Suprapubic skin (tissue), 4 donors: ENCODE results near the gene SYNGR2. TPM values are rescaled to one million over a fixed set of nuclear protein-coding genes. Genes with fewer than 3 reads are reported as not detected.
A peak's percentile ranks its signal among the peaks of the same experiment; 100 is the strongest.

Source experiments
- DNase-seq, 2 donors: peaks; one replicate each; pipeline ENCODE4 v3.0.0-alpha.2; 2019; ENCODE audit warnings: low spot score in 2 of 2
- H3K27ac ChIP-seq: fragments of 200-600 bp; sonication (generic); one replicate; pipeline ENCODE4 v1.5.1; 2019
- H3K27me3 ChIP-seq: fragments of 200-600 bp; sonication (generic); one replicate; pipeline ENCODE4 v1.5.1; 2019
- H3K36me3 ChIP-seq: fragments of 200-600 bp; sonication (generic); one replicate; pipeline ENCODE4 v1.5.1; 2019
- H3K4me1 ChIP-seq: fragments of 200-600 bp; sonication (generic); one replicate; pipeline ENCODE4 v1.5.1; 2019
- H3K4me3 ChIP-seq: fragments of 200-600 bp; sonication (generic); one replicate; pipeline ENCODE4 v1.5.1; 2019; ENCODE audit warnings: mild to moderate bottlenecking
- H3K9me3 ChIP-seq: fragments of 200-600 bp; sonication (generic); one replicate; pipeline ENCODE4 v1.5.1; 2019
- EP300 ChIP-seq: sonication (generic); formaldehyde crosslinking; IDR thresholded peaks from one replicate; pipeline ENCODE4 v1.6.1; 2017; ENCODE audit warnings: antibody characterized with exemption
- POLR2A ChIP-seq, 2 donors: fragments of 450-650 bp; IDR thresholded peaks; one replicate each; pipeline ENCODE4 v1.6.1; 2017; ENCODE audit warnings: antibody characterized with exemption in 2 of 2, mild to moderate bottlenecking in 2 of 2, moderate library complexity in 2 of 2
- POLR2AphosphoS5 ChIP-seq, 3 donors: sonication (generic); formaldehyde crosslinking; IDR thresholded peaks; one replicate each; pipeline ENCODE4 v1.6.1; 2017; ENCODE audit warnings: antibody characterized with exemption in 3 of 3
- WGBS: methylation state at CpG from one replicate; pipeline ENCODE4 v1.1.5; 2018; 5-methylcytosine and 5-hydroxymethylcytosine counted together
- total RNA-seq, 4 donors: library from RNA; depleted of rRNA; stranded (reverse); fragments of >200 nt; gene quantifications; one replicate each; pipeline ENCODE4 v1.1.0, GENCODE V29; 2016
- TF ChIP-seq, protein P1 (sequence below), 2 donors: fragments of 200-600 bp in 1 of 2; fragments of 450-650 bp in 1 of 2; sonication (generic) in 1 of 2; IDR thresholded peaks; one replicate each; pipeline ENCODE4 v1.5.1; 2016 to 2019; ENCODE audit warnings: antibody characterized with exemption in 2 of 2, mild to moderate bottlenecking in 1 of 2, moderate library complexity in 1 of 2

SYNGR2 gene
- total RNA-seq, 4 donors from 2014 or later, result 127 to 139 (median 133) TPM

DNA sequence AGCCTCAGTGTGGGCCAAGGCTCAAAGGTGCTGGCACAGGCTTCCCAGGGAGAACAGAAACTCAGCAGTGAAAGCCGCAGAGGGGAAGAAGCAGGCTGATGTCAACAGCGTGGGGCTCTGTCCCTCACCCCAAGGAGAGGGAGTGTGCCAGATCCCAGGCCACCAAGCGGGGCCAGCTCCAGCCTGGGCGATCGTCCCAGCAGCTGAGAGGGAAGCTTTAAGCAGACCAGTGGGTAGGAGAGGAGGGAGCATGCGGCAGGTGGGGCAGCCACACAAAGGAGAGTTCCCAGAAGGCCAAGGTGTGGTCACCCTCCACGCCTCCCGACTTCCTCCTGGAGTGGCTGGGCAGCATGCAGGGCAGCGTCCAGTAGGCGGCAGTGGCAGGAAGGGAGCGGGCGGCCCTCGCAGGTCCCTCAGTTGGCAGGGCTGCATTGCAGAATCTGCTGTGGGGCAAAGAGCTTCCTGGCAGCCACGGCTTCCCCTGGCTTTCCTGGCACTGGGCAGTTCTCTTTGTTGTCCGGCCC is 6.0 kb downstream of the SYNGR2 start:
- DNase-seq, result peak; percentile 87
- Histone ChIP-seq H3K4me3 (no peak overlapping the region), H3K4me1 (peaks cover 75% of the 10 kb centered on the region), H3K36me3 (peaks cover 18% of the 10 kb centered on the region), H3K9me3 (no peaks in the 10 kb centered on the region), H3K27me3 (no peaks in the 10 kb centered on the region), H3K27ac (peak overlapping the region; percentile 72)
- TF ChIP-seq POLR2A (IDR thresholded peaks at IDR 0.05) (peak in 1 of 2 donors; percentile 17), POLR2AphosphoS5 (IDR thresholded peaks at IDR 0.05) (no peak), EP300 (no peak)
- TF ChIP-seq, protein P1, sequence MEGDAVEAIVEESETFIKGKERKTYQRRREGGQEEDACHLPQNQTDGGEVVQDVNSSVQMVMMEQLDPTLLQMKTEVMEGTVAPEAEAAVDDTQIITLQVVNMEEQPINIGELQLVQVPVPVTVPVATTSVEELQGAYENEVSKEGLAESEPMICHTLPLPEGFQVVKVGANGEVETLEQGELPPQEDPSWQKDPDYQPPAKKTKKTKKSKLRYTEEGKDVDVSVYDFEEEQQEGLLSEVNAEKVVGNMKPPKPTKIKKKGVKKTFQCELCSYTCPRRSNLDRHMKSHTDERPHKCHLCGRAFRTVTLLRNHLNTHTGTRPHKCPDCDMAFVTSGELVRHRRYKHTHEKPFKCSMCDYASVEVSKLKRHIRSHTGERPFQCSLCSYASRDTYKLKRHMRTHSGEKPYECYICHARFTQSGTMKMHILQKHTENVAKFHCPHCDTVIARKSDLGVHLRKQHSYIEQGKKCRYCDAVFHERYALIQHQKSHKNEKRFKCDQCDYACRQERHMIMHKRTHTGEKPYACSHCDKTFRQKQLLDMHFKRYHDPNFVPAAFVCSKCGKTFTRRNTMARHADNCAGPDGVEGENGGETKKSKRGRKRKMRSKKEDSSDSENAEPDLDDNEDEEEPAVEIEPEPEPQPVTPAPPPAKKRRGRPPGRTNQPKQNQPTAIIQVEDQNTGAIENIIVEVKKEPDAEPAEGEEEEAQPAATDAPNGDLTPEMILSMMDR (IDR thresholded peaks at IDR 0.05), result peak; percentile 32 to 38
- WGBS, result 32% methylated on average over 12 of the region's 15 CpGs

DNA sequence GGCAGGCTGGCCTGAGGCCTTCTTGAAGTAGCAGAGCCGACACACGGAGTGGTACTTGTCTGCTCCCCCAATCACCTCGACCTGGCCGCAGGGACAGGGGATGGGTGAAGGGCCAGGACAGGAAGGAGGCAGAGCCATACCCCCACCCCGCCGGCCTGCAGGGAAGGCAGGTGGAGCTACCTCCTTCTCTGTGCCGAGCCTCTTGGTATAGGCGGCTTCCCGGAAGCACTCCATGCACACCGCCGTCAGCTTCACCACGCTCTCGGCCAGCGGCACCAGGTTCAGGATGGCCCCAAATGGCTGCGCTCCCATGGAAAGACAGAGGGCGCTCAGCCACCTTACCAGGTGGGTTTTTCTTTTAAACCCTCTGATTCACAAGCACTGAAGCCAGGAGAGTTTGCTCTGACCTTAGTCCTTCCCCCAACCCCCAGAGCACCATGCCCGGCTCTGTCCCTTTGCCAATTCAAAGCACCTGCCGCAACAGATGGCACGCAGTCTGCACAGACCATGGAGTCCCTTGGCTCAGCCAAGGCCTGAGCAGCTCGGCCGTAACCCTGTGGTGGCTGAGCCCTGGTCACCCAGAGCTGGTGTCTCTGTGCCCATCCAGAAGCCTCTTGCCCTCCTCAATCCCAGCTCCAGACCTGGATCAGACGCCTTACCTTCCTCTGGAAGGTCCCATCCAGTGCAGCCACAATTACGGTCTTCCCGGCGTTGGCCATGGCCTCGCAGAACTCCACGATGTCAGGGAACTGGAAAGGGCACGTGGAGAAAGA is 6.7 kb downstream of the SYNGR2 start:
- Histone ChIP-seq H3K4me1 (peaks cover 68% of the 10 kb centered on the region), H3K36me3 (peaks cover 18% of the 10 kb centered on the region), H3K4me3 (no peak overlapping the region), H3K27me3 (no peaks in the 10 kb centered on the region), H3K27ac (peak overlapping the region; percentile 72), H3K9me3 (no peaks in the 10 kb centered on the region)
- TF ChIP-seq, protein P1 (IDR thresholded peaks at IDR 0.05), result no peak
- TF ChIP-seq EP300 (no peak), POLR2AphosphoS5 (IDR thresholded peaks at IDR 0.05) (no peak), POLR2A (IDR thresholded peaks at IDR 0.05) (no peak)
- WGBS, result 73% methylated on average over 27 of the region's 28 CpGs
- DNase-seq, result no peak

DNA sequence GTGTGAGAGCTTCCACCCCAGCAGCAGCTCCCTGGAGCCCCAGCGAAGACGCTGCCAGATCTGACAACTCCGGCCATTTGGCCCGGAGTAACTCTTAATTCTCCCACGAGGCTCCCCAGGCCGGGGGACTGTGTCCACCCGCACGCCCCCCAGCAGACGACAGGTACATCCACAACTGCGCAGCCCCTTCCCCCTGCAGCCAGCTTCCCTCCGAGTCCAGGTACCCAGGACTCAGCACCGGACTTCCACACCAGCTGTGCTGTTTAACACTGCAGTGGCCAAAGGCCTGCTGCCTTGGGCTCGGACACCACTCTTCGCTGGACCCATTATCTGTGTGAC is 7.2 kb downstream of the SYNGR2 start:
- Histone ChIP-seq H3K9me3 (no peaks in the 10 kb centered on the region), H3K36me3 (peaks cover 18% of the 10 kb centered on the region), H3K27ac (peak overlapping the region; percentile 72), H3K4me3 (no peak overlapping the region), H3K27me3 (no peaks in the 10 kb centered on the region), H3K4me1 (peaks cover 65% of the 10 kb centered on the region)
- no peak for DNase-seq
- TF ChIP-seq, protein P1 (IDR thresholded peaks at IDR 0.05), result no peak
- no peak for TF ChIP-seq POLR2AphosphoS5 (IDR thresholded peaks at IDR 0.05)
- no peak for TF ChIP-seq POLR2A (IDR thresholded peaks at IDR 0.05)
- no peak for TF ChIP-seq EP300
- WGBS, result 84% methylated on average over 10 of the region's 14 CpGs

DNA sequence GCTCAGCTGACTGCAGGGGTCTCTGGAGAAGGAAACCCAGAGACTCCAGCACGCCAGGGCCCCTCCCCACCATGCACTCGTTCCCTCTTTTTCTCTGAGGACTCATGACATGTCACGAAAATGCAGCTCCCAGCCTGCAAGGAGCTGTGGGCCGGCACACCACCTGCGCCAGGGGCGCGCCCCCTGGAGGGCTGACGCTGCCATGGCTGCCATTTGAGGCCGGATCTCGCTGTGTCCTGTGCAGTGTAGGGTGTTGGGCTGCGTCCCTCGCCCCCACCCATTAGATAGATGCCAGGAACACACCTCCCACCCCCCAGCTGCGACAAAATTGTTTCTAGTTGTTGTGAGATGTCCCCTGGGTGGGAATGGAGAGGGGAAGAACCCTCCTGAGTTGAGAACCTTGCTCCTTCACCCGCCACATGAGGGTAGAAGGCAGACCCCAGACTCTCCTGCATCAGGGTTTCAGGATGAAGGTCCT is 8.2 kb downstream of the SYNGR2 start:
- H3K9me3 ChIP-seq, result no peaks in the 10 kb centered on the region
- H3K36me3 ChIP-seq, result peaks cover 8% of the 10 kb centered on the region
- peaks cover 55% of the 10 kb centered on the region for H3K4me1 ChIP-seq
- no peak for TF ChIP-seq EP300
- TF ChIP-seq, protein P1 (IDR thresholded peaks at IDR 0.05), result peak; percentile 63 to 95
- H3K27me3 ChIP-seq, result no peaks in the 10 kb centered on the region
- H3K4me3 ChIP-seq, result no peak overlapping the region
- 15% methylated on average over 12 of the region's 14 CpGs for WGBS
- DNase-seq, result peak in 1 of 2 donors; percentile 78
- H3K27ac ChIP-seq, result no peak overlapping the region

DNA sequence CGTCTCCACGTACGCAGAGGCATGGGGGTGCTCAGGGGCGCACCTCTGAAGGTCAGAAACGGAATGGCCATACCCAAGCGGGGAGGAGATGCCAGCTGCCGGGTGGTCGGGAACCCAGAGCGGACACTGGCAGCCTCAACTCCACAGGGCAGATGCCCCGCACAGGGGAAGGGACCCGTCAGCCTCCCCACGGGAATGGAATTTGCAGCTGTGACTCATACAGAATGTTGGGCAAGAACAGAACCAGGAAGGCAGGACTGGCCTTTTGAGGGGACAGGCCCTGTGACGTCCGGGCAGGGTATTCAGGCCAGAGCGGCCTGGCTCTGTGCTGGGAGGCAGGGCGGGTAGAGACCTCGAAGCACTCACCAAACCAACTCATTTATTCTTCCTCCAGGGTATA is 11.0 kb downstream of the SYNGR2 start:
- H3K4me3 ChIP-seq, result no peak overlapping the region
- H3K9me3 ChIP-seq, result no peaks in the 10 kb centered on the region
- TF ChIP-seq POLR2AphosphoS5 (IDR thresholded peaks at IDR 0.05) (no peak), EP300 (no peak), POLR2A (IDR thresholded peaks at IDR 0.05) (no peak)
- TF ChIP-seq, protein P1 (IDR thresholded peaks at IDR 0.05), result no peak
- peak in 1 of 2 donors; percentile 69 for DNase-seq
- no peaks in the 10 kb centered on the region for H3K27me3 ChIP-seq
- H3K4me1 ChIP-seq, result peaks cover 27% of the 10 kb centered on the region
- no peaks in the 10 kb centered on the region for H3K36me3 ChIP-seq
- WGBS, result 84% methylated on average over 17 of the region's 17 CpGs
- peak overlapping the region; percentile 15 for H3K27ac ChIP-seq
